Measurements from ENCODE around the gene HACD3. TPM values are rescaled to one million over a fixed set of nuclear protein-coding genes. Genes with fewer than 3 reads are reported as not detected.

HACD3 gene
- total and polyA plus RNA-seq, 2 of the 13 experiments (the other 11 are each of a cell fraction or from before 2014, with no cell fraction given), result 73.6 to 161 TPM

DNA sequence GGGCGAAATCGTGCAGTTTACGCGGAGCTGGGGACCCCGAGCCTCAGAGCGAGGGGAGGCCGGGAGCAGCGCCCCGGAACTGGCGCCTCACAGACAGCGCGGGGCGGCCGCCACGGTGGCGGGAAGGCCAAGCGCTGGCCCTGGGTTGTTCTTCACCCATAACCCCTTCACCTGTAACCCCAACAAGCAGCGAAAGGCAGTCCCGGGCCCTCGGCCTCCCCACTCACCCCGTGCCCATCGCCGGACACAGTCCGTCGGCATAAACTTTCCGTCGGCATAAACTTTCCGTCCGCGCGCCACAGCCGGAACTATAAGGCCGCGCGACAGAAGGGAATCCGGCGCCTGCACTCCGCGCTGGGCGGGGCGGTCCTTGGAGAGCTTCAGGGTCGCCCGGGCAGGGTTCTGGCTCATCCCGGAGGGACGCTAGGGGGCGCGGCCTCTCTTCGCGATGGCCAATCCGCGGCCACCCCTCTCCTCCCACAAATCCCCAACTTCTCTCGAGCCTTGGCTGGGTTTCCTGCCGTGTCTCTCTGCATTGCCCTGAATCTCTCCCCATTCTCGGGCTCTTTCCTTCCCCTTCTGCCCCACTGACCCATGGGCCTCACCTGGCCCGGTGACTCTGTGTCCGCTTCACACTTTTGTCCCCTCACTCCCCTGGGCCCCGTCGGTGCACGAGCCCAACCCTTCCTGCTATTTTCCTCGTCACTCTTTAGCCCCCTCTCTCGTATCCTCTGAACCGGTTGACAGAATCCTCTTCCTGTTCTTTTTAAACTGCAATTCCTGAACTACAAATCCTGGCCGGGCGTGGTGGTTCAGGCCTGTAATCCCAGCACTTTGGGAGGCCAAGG, 80.8 kb downstream of the HACD3 start, which contains the start of gene INTS14:
Gene INTS14, minus strand, starts transcription at position 261 of the 848 bp plus-strand sequence. CDS start 3,751 bp downstream, outside the sequence.
- WGBS (ENCODE audit: low lambda C conversion rate), result 1% methylated on average over 31 of the region's 64 CpGs
- Histone ChIP-seq H3K4me3 (replicated peaks in 1 of 3; ENCODE audit: insufficient read depth in 1 of 3, low read depth in 2 of 3, low read length in 3 of 3) (peak within 1 kb of the TSS; percentile 87 to 91 (median 89)), H3K27me3 (ENCODE audit: control insufficient read depth in 1 of 2, insufficient read depth in 2 of 2, low read length in 2 of 2) (no peaks in the 10 kb centered on the region; a peak in 1 of 5 replicates), H3K36me3 (replicated peaks in 1 of 2; ENCODE audit: control insufficient read depth in 1 of 2, insufficient read depth in 2 of 2, low read length in 2 of 2) (peaks cover 2 to 6% of the 10 kb centered on the region in 2 experiments; a peak in 3 of 5 replicates), H3K4me1 (ENCODE audit: insufficient read depth, low read length) (peaks cover 43% of the 10 kb centered on the region), H2AFZ (ENCODE audit: low read length) (peak within 1 kb of the TSS; percentile 88), H3K79me2 (ENCODE audit: insufficient read depth, low read length) (peaks cover 45% of the 10 kb centered on the region), H3K9ac (ENCODE audit: insufficient read depth, low read depth, low read length) (peak within 1 kb of the TSS; percentile 96), H3K4me2 (ENCODE audit: low read depth, low read length) (peak within 1 kb of the TSS; percentile 100), H4K20me1 (ENCODE audit: insufficient read depth, low read length) (no peaks in the 10 kb centered on the region), H3K27ac (ENCODE audit: extremely low read length, insufficient read depth, low read length) (peak within 1 kb of the TSS; percentile 99), H3K9me3 (ENCODE audit: low read length) (no peaks in the 10 kb centered on the region)
- BruUV-seq (replicated peaks), result TSS peak; percentile 84
- POLR2A ChIA-PET, result interaction anchor here (0.6 to 2.9 kb wide), 20 partner anchors 12 to 775 kb away, joined by 3 to 30 read pairs (median 4); partner anchors contain the start of genes DENND4A, HACD3, MAP2K1 and RAB11A
- in situ Hi-C loops (cut with HindIII; ENCODE audit: extremely low pct_ligation_motif_present, low pct_unique_long_range_greater_than_20kb) (no loop called here), intact Hi-C loops (cut with micrococcal nuclease; ENCODE audit: unreplicated experiment) (loop anchor here (1.0 kb wide), 1 partner anchor 258 kb away; the partner anchor contains the start of gene RAB11A)
- ATAC-seq (peak; percentile 95), FAIRE-seq (peak; percentile 76), DNase-seq (ENCODE audit: low spot score) (peak; percentile 92)
- CTCF ChIA-PET (ENCODE audit: low intra/inter-chr PET ratio, low total read pairs), result interaction anchor here (1.1 kb wide), 1 partner anchor 258 kb away, joined by 3 read pairs; the partner anchor contains the start of gene RAB11A
- TF ChIP-seq RXRB (CRISPR knock-in tag; IDR thresholded peaks at IDR 0.05; ENCODE audit: borderline replicate concordance) (peak; percentile 85), CERS6 (CRISPR knock-in tag; IDR thresholded peaks at IDR 0.05) (no peak), MXD1 (CRISPR knock-in tag; IDR thresholded peaks at IDR 0.05) (peak; percentile 66), ZNF720 (CRISPR knock-in tag; IDR thresholded peaks at IDR 0.05) (peak; percentile 87; the same call in 1 of the 2 replicates), THRA (CRISPR knock-in tag; IDR thresholded peaks at IDR 0.05; ENCODE audit: borderline replicate concordance) (peak; percentile 86), SIX4 (CRISPR knock-in tag; IDR thresholded peaks at IDR 0.05) (peak; percentile 46; the same call in 1 of the 2 replicates), NRL (CRISPR knock-in tag; IDR thresholded peaks at IDR 0.05; ENCODE audit: borderline replicate concordance) (peak; percentile 94), TFAP4 (IDR thresholded peaks at IDR 0.05; ENCODE audit: borderline replicate concordance, low read depth) (peak; percentile 53; the same call in 1 of the 2 replicates), BRD4 (CRISPR knock-in tag; IDR thresholded peaks at IDR 0.05) (peak; percentile 87)
- TF ChIP-seq, protein P1, sequence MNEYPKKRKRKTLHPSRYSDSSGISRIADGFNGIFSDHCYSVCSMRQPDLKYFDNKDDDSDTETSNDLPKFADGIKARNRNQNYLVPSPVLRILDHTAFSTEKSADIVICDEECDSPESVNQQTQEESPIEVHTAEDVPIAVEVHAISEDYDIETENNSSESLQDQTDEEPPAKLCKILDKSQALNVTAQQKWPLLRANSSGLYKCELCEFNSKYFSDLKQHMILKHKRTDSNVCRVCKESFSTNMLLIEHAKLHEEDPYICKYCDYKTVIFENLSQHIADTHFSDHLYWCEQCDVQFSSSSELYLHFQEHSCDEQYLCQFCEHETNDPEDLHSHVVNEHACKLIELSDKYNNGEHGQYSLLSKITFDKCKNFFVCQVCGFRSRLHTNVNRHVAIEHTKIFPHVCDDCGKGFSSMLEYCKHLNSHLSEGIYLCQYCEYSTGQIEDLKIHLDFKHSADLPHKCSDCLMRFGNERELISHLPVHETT (CRISPR knock-in tag; conservative IDR thresholded peaks at IDR 0.05), result peak; percentile 93
- TF ChIP-seq, protein P2, sequence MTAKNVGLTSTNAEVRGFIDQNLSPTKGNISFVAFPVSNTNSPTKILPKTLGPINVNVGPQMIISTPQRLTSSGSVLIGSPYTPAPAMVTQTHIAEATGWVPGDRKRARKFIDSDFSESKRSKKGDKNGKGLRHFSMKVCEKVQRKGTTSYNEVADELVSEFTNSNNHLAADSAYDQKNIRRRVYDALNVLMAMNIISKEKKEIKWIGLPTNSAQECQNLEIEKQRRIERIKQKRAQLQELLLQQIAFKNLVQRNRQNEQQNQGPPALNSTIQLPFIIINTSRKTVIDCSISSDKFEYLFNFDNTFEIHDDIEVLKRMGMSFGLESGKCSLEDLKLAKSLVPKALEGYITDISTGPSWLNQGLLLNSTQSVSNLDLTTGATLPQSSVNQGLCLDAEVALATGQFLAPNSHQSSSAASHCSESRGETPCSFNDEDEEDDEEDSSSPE (CRISPR knock-in tag; IDR thresholded peaks at IDR 0.05), result peak; percentile 91
- TF ChIP-seq, protein P3, sequence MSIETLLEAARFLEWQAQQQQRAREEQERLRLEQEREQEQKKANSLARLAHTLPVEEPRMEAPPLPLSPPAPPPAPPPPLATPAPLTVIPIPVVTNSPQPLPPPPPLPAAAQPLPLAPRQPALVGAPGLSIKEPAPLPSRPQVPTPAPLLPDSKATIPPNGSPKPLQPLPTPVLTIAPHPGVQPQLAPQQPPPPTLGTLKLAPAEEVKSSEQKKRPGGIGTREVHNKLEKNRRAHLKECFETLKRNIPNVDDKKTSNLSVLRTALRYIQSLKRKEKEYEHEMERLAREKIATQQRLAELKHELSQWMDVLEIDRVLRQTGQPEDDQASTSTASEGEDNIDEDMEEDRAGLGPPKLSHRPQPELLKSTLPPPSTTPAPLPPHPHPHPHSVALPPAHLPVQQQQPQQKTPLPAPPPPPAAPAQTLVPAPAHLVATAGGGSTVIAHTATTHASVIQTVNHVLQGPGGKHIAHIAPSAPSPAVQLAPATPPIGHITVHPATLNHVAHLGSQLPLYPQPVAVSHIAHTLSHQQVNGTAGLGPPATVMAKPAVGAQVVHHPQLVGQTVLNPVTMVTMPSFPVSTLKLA (IDR thresholded peaks at IDR 0.05), result no peak

Data from HepG2 (cell line).